HG03095 (cell line): ENCODE results near the gene VEZT.

Experiments used
- ATAC-seq: cut with Tn5 transposase; IDR thresholded peaks from one replicate; pipeline ENCODE4 v1.9.1; 2021; ENCODE audit warnings: moderate library complexity; ENCODE audit not compliant: unreplicated experiment

The VEZT gene

GRCh38 chr12:95248604-95249360 lies 31.2 kb downstream of the VEZT start:
- ATAC-seq = no peak

GRCh38 chr12:95253386-95253785 lies 35.8 kb downstream of the VEZT start:
- ATAC-seq = no peak

GRCh38 chr12:95257541-95257940 lies 39.9 kb downstream of the VEZT start:
- no peak for ATAC-seq

GRCh38 chr12:95258151-95258550 lies 40.5 kb downstream of the VEZT start:
- no peak for ATAC-seq

- ATAC-seq = no peak
Measured at GRCh38 chr12:95258803-95259202, 41.2 kb downstream of the VEZT start.

- ATAC-seq = no peak
Measured at GRCh38 chr12:95259368-95259767, 41.8 kb downstream of the VEZT start.

- ATAC-seq = no peak
Measured at GRCh38 chr12:95261109-95261508, 43.5 kb downstream of the VEZT start.

GRCh38 chr12:95262808-95263207 lies 45.2 kb downstream of the VEZT start:
- no peak for ATAC-seq

- ATAC-seq = no peak
Measured at GRCh38 chr12:95265765-95266164, 48.2 kb downstream of the VEZT start.

- ATAC-seq = no peak
Measured at GRCh38 chr12:95266254-95266653, 48.6 kb downstream of the VEZT start.

GRCh38 chr12:95269892-95270291 lies 52.3 kb downstream of the VEZT start:
- ATAC-seq = no peak

GRCh38 chr12:95271465-95271864 lies 53.9 kb downstream of the VEZT start:
- ATAC-seq = no peak

GRCh38 chr12:95277139-95277538 lies 59.5 kb downstream of the VEZT start:
- ATAC-seq = no peak

GRCh38 chr12:95279856-95280255 lies 62.2 kb downstream of the VEZT start:
- no peak for ATAC-seq

GRCh38 chr12:95282266-95282665 lies 64.7 kb downstream of the VEZT start:
- ATAC-seq = no peak

GRCh38 chr12:95283371-95283770 lies 65.8 kb downstream of the VEZT start:
- no peak for ATAC-seq

GRCh38 chr12:95286713-95287112 lies 69.1 kb downstream of the VEZT start:
- no peak for ATAC-seq

GRCh38 chr12:95291501-95291900 lies 73.9 kb downstream of the VEZT start:
- no peak for ATAC-seq

GRCh38 chr12:95298916-95299315 lies 81.3 kb downstream of the VEZT start:
- ATAC-seq = no peak

- ATAC-seq = no peak
Measured at GRCh38 chr12:95300286-95300685, 82.7 kb downstream of the VEZT start.

GRCh38 chr12:95303476-95303875 lies 85.9 kb downstream of the VEZT start:
- ATAC-seq = no peak

- ATAC-seq = no peak
Measured at GRCh38 chr12:95304673-95305198, 87.1 kb downstream of the VEZT start.

- ATAC-seq = no peak
Measured at GRCh38 chr12:95312656-95313055, 95.0 kb downstream of the VEZT start.
